Liver (tissue), 9 donors: ENCODE results near the gene MGAT5. TPM values are rescaled to one million over a fixed set of nuclear protein-coding genes. Genes with fewer than 3 reads are reported as not detected.

Source experiments
- DNase-seq: peaks from one replicate; pipeline ENCODE4 v3.0.0-alpha.2; 2017; ENCODE audit warnings: low spot score
- H3K27ac ChIP-seq, 2 donors: one replicate each; pipeline ENCODE4 v1.7.0; 2013; ENCODE audit warnings: inconsistent platforms in 2 of 2, low read length in 2 of 2, control low read depth in 1 of 2, low read depth in 1 of 2, mild to moderate bottlenecking in 1 of 2
- H3K27me3 ChIP-seq, 4 donors: one replicate each; pipeline versions ENCODE4 v1.6.1 to v1.7.0; 2013; ENCODE audit warnings: low read length in 3 of 4, inconsistent platforms in 1 of 4, mild to moderate bottlenecking in 1 of 4, moderate library complexity in 1 of 4; ENCODE audit not compliant: control insufficient read depth in 4 of 4, insufficient read depth in 4 of 4
- H3K36me3 ChIP-seq, 4 donors: one replicate each; pipeline versions ENCODE4 v1.6.1 to v1.7.0; 2013; ENCODE audit warnings: low read length in 3 of 4, mild to moderate bottlenecking in 3 of 4, low read depth in 1 of 4, moderate library complexity in 1 of 4; ENCODE audit not compliant: control insufficient read depth in 4 of 4, insufficient read depth in 3 of 4
- H3K4me1 ChIP-seq, 4 donors: one replicate each; pipeline versions ENCODE4 v1.6.1 to v1.7.0; 2013; ENCODE audit warnings: low read length in 3 of 4, mild to moderate bottlenecking in 3 of 4, moderate library complexity in 1 of 4; ENCODE audit not compliant: control insufficient read depth in 4 of 4, insufficient read depth in 4 of 4
- H3K4me3 ChIP-seq, 3 donors: one replicate each; pipeline versions ENCODE4 v1.6.1 to v1.7.0; 2013; ENCODE audit warnings: low read length in 3 of 3, control low read depth in 1 of 3, low read depth in 1 of 3, mild to moderate bottlenecking in 1 of 3
- H3K9ac ChIP-seq, 2 donors: one replicate each; pipeline ENCODE4 v1.7.0; 2013; ENCODE audit warnings: low read length in 2 of 2, mild to moderate bottlenecking in 2 of 2, moderate library complexity in 2 of 2, control low read depth in 1 of 2, low read depth in 1 of 2
- H3K9me3 ChIP-seq, 4 donors: one replicate each; pipeline versions ENCODE4 v1.6.1 to v1.7.0; 2013; ENCODE audit warnings: low read length in 3 of 4; ENCODE audit not compliant: control insufficient read depth in 4 of 4
- EGR1 ChIP-seq, 2 donors: IDR thresholded peaks; 2 replicates each; pipeline ENCODE4 v1.6.1; 2016 to 2018; ENCODE audit warnings: antibody characterized with exemption in 2 of 2, low read depth in 2 of 2
- FOXA1 ChIP-seq: IDR thresholded peaks from 2 replicates; pipeline ENCODE4 v1.6.1; 2016; ENCODE audit warnings: antibody characterized with exemption
- FOXA2 ChIP-seq: IDR thresholded peaks from 2 replicates; pipeline ENCODE4 v1.6.1; 2016; ENCODE audit warnings: antibody characterized with exemption
- GABPA ChIP-seq, 2 donors: IDR thresholded peaks in 1 of 2; conservative IDR thresholded peaks in 1 of 2; 2 replicates each; pipeline ENCODE4 v1.6.1; 2016; ENCODE audit warnings: antibody characterized with exemption in 2 of 2, mild to moderate bottlenecking in 1 of 2, moderate library complexity in 1 of 2
- HNF4A ChIP-seq, 2 donors: conservative IDR thresholded peaks; 2 replicates each; pipeline ENCODE4 v1.6.1; 2016; ENCODE audit warnings: antibody characterized with exemption in 2 of 2, mild to moderate bottlenecking in 2 of 2
- HNF4G ChIP-seq: IDR thresholded peaks from 2 replicates; pipeline ENCODE4 v1.6.1; 2016; ENCODE audit warnings: antibody characterized with exemption
- JUND ChIP-seq, 2 donors: IDR thresholded peaks; 2 replicates each; pipeline ENCODE4 v1.6.1; 2016; ENCODE audit warnings: antibody characterized with exemption in 2 of 2
- NR2F2 ChIP-seq: IDR thresholded peaks from 2 replicates; pipeline ENCODE4 v1.6.1; 2016; ENCODE audit warnings: antibody characterized with exemption
- RAD21 ChIP-seq, 2 donors: IDR thresholded peaks; 2 replicates each; pipeline ENCODE4 v1.6.1; 2016; ENCODE audit warnings: antibody characterized with exemption in 2 of 2, mild to moderate bottlenecking in 2 of 2
- REST ChIP-seq: IDR thresholded peaks from 2 replicates; pipeline ENCODE4 v1.6.1; 2016; ENCODE audit warnings: antibody characterized with exemption, mild to moderate bottlenecking
- RXRA ChIP-seq, 2 donors: IDR thresholded peaks; 2 replicates each; pipeline ENCODE4 v1.6.1; 2017 to 2018; ENCODE audit warnings: antibody characterized with exemption in 2 of 2, mild to moderate bottlenecking in 1 of 2
- SP1 ChIP-seq: IDR thresholded peaks from 2 replicates; pipeline ENCODE4 v1.6.1; 2018; ENCODE audit warnings: antibody characterized with exemption, mild to moderate bottlenecking
- TAF1 ChIP-seq: conservative IDR thresholded peaks from 2 replicates; pipeline ENCODE4 v1.6.1; 2016; ENCODE audit warnings: antibody characterized with exemption, mild to moderate bottlenecking
- YY1 ChIP-seq: IDR thresholded peaks from 2 replicates; pipeline ENCODE4 v1.6.1; 2016; ENCODE audit warnings: antibody characterized with exemption, mild to moderate bottlenecking
- ZBTB33 ChIP-seq: IDR thresholded peaks from 2 replicates; pipeline ENCODE4 v1.6.1; 2016; ENCODE audit warnings: antibody characterized with exemption
- WGBS: extraction: QIAGEN DNeasy Blood & Tissue Kit; methylation state at CpG from one replicate; pipeline ENCODE4 v1.1.7; 2013; 5-methylcytosine and 5-hydroxymethylcytosine counted together
- polyA plus RNA-seq, 2 donors: library from polyadenylated mRNA; stranded (reverse) in 1 of 2; unstranded in 1 of 2; fragments of 200-250 nt in 1 of 2; fragments of >200 nt in 1 of 2; fragmentation: Nextera tagmentation in 1 of 2; extraction: Ambion mirVana in 1 of 2; gene quantifications; one replicate each; pipeline versions ENCODE4 v1.2.1 to v1.2.3, GENCODE V29; 2013 to 2015
- total RNA-seq, 2 donors: library from RNA; depleted of rRNA; stranded (reverse); fragments of >200 nt; gene quantifications; one replicate each; pipeline ENCODE4 v1.2.3, GENCODE V29; 2014
- TF ChIP-seq, protein P1 (sequence below): fragments of 150-350 bp; IDR thresholded peaks from 2 replicates; pipeline ENCODE4 v1.5.1; 2017; ENCODE audit warnings: improper control_type of control experiment, low read depth, low read length; ENCODE audit not compliant: missing input control
- TF ChIP-seq, protein P2 (sequence below): IDR thresholded peaks from 2 replicates; pipeline ENCODE4 v1.6.1; 2016; ENCODE audit warnings: antibody characterized with exemption
- TF ChIP-seq, protein P3 (sequence below): IDR thresholded peaks from 2 replicates; pipeline ENCODE4 v1.6.1; 2016; ENCODE audit warnings: antibody characterized with exemption
- donor health status: healthy.
- donor health status: healthy.
- donor health status: healthy.
- donor health status: healthy.
- donor health status: healthy.

Gene MGAT5
- total and polyA plus RNA-seq, 4 donors = 1.8 to 12.7 (median 5.6) TPM

DNA sequence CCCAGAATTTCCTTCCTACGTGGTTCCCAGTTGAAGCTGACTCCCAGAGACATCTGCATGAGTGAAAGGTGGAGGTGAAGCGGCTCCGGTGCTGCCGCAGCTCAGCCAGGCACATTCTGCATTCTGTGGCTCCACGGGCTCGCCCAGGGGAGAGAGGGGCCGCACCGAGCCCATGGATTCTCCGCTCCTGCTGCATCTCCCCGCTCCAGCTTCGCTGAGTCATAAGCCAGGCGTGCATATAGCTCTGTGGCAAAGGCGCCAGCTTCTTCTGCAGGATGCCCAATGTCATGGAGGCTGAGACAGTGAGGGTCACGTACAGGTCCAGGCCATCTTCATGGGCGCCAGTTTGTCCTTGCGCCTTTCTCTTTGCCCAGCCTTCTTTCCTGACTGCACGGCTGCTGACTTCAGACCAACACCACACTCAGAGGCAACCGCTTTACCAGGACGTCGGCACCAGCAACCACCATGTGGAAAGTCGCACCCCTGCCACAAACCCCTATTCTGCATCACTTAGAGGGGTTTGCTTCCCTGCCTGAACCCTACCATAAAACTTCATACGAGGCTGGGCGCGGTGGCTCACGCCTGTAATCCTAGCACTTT, 215.7 kb downstream of the MGAT5 start:
- WGBS = 94% methylated on average over 25 of the region's 25 CpGs
- H3K27ac ChIP-seq = no peak overlapping the region
- peak; percentile 12 for DNase-seq
- H3K4me1 ChIP-seq = no peaks in the 10 kb centered on the region
- no peaks in the 10 kb centered on the region for H3K27me3 ChIP-seq
- no peaks in the 10 kb centered on the region for H3K36me3 ChIP-seq
- no peak overlapping the region for H3K9ac ChIP-seq
- no peak overlapping the region for H3K4me3 ChIP-seq
- no peak for TF ChIP-seq SP1
- TF ChIP-seq JUND (IDR thresholded peaks at IDR 0.05) = no peak
- no peak for TF ChIP-seq HNF4G
- no peak for TF ChIP-seq TAF1
- no peak for TF ChIP-seq RXRA (IDR thresholded peaks at IDR 0.05)
- TF ChIP-seq ZBTB33 = no peak
- no peak for TF ChIP-seq NR2F2
- no peak for TF ChIP-seq RAD21 (IDR thresholded peaks at IDR 0.05)
- TF ChIP-seq FOXA1 = no peak
- TF ChIP-seq FOXA2 = no peak
- TF ChIP-seq, protein P1, sequence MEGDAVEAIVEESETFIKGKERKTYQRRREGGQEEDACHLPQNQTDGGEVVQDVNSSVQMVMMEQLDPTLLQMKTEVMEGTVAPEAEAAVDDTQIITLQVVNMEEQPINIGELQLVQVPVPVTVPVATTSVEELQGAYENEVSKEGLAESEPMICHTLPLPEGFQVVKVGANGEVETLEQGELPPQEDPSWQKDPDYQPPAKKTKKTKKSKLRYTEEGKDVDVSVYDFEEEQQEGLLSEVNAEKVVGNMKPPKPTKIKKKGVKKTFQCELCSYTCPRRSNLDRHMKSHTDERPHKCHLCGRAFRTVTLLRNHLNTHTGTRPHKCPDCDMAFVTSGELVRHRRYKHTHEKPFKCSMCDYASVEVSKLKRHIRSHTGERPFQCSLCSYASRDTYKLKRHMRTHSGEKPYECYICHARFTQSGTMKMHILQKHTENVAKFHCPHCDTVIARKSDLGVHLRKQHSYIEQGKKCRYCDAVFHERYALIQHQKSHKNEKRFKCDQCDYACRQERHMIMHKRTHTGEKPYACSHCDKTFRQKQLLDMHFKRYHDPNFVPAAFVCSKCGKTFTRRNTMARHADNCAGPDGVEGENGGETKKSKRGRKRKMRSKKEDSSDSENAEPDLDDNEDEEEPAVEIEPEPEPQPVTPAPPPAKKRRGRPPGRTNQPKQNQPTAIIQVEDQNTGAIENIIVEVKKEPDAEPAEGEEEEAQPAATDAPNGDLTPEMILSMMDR = no peak
- TF ChIP-seq, protein P2, sequence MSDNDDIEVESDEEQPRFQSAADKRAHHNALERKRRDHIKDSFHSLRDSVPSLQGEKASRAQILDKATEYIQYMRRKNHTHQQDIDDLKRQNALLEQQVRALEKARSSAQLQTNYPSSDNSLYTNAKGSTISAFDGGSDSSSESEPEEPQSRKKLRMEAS = no peak
- TF ChIP-seq EGR1 (IDR thresholded peaks at IDR 0.05; ENCODE audit: low read depth in 2 of 2) = no peak
- TF ChIP-seq REST = no peak
- no peak for TF ChIP-seq GABPA (IDR thresholded peaks at IDR 0.05 in 1 of 2, conservative IDR thresholded peaks at IDR 0.05 in 1 of 2)
- TF ChIP-seq YY1 = no peak
- TF ChIP-seq, protein P3, sequence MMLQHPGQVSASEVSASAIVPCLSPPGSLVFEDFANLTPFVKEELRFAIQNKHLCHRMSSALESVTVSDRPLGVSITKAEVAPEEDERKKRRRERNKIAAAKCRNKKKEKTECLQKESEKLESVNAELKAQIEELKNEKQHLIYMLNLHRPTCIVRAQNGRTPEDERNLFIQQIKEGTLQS = no peak
- no peak for TF ChIP-seq HNF4A (conservative IDR thresholded peaks at IDR 0.05)
- H3K9me3 ChIP-seq = no peaks in the 10 kb centered on the region
